Measurements from ENCODE around the gene PREP. TPM values are rescaled to one million over a fixed set of nuclear protein-coding genes. Genes with fewer than 3 reads are reported as not detected.

Gene PREP
- total RNA-seq, 4 donors from 2014 or later = 17.4 to 39.5 (median 24.0) TPM

DNA sequence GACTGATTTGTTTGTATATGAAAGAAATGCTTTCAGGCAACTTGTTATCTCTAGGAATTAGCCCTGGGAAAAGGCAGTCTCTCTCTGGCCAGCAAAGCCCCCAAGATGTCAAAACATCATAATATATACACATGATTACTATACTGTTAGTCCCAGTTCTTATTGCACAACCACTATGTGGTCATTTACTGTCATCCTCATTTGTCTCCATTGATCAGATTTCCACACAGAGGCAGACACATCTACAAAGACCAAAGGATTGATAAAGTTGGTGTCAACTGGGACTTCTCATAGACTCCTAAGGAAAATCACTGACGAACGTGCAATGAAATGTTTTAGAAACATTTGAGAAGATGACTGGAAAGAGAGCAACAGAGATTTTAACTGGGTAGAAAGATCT, 151.2 kb downstream of the PREP start:
- TF ChIP-seq CTCF (IDR thresholded peaks at IDR 0.05; ENCODE audit: low read depth) = no peak

DNA sequence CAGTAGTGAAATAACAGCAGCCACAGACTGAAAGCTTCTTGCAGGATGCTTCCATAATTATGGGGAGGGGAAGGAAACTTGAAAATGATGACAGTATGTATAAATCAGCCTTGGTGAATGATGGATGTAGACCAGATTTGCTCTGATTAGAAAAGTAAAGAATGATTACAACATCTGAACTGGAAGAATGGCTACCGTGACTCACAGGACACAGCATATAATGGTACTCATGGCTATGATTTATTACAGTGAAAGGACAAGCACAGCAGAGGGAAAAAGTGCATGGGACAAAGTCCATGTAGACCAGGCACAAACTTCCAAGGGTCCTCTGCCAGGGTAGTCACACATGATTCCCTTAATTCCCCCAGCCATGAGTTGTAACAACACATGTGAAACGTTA, 152.3 kb downstream of the PREP start:
- TF ChIP-seq CTCF (IDR thresholded peaks at IDR 0.05; ENCODE audit: low read depth) = no peak

GRCh38 chr6:105243487-105243886, 159.4 kb downstream of the PREP start:
- no peak for TF ChIP-seq CTCF (IDR thresholded peaks at IDR 0.05; ENCODE audit: low read depth)

GRCh38 chr6:105235155-105235554, 167.7 kb downstream of the PREP start:
- no peak for TF ChIP-seq CTCF (IDR thresholded peaks at IDR 0.05; ENCODE audit: low read depth)

Other genes with a start within 250 kb of the PREP start
- gene POPDC3, start 223.1 kb downstream of the PREP start, total RNA-seq = 1 to 10 TPM in 1 of 4 donors, under 1 TPM in 1, not detected in 2; 0.68 to 1.1 TPM